ENCODE data around the gene RUNX1. TPM values are rescaled to one million over a fixed set of nuclear protein-coding genes. Genes with fewer than 3 reads are reported as not detected.

RUNX1 gene
- total RNA-seq, 1 experiment from 2014 or later = 86.2 TPM

GRCh38 chr21:34880401-34880800 lies 168.7 kb downstream of the RUNX1 start:
- peak overlapping the region; percentile 91 for H3K27ac Mint-ChIP-seq (ENCODE audit: low read depth, unreplicated experiment)
- H3K36me3 Mint-ChIP-seq (ENCODE audit: insufficient read depth, unreplicated experiment) = peaks cover 61% of the 10 kb centered on the region
- H3K27me3 Mint-ChIP-seq (ENCODE audit: insufficient read depth, unreplicated experiment) = no peaks in the 10 kb centered on the region
- ChIA-PET POLR2A (interaction anchor here (0.8 to 16.3 kb wide), 11 partner anchors 7 to 374 kb away, joined by 3 to 972 read pairs (median 20); no protein-coding TSS in a partner anchor), CTCF (interaction anchor here (0.9 to 1.3 kb wide), 4 partner anchors 35 to 153 kb away, joined by 3 to 5 read pairs (median 4); no protein-coding TSS in a partner anchor)
- peaks cover 55% of the 10 kb centered on the region for H3K4me1 Mint-ChIP-seq (ENCODE audit: insufficient read depth, unreplicated experiment)
- intact Hi-C loops (cut with micrococcal nuclease) = loop anchor here (10.0 kb wide), 1 partner anchor 374 kb away; no protein-coding TSS in a partner anchor
- DNase-seq (ENCODE audit: unreplicated experiment) = no peak
- no peak for TF ChIP-seq CTCF (IDR thresholded peaks at IDR 0.05; ENCODE audit: unreplicated experiment)
- H3K4me3 Mint-ChIP-seq (ENCODE audit: unreplicated experiment) = peak overlapping the region; percentile 41
- H3K9me3 Mint-ChIP-seq (ENCODE audit: unreplicated experiment) = no peaks in the 10 kb centered on the region
- BruUV-seq (replicated peaks) = no TSS peak

- TF ChIP-seq CTCF (IDR thresholded peaks at IDR 0.05; ENCODE audit: unreplicated experiment) = no peak
- intact Hi-C loops (cut with micrococcal nuclease) = no loop called here
- Mint-ChIP-seq H3K4me1 (ENCODE audit: insufficient read depth, unreplicated experiment) (peaks cover 57% of the 10 kb centered on the region), H3K4me3 (ENCODE audit: unreplicated experiment) (peak overlapping the region; percentile 17), H3K36me3 (ENCODE audit: insufficient read depth, unreplicated experiment) (peaks cover 69% of the 10 kb centered on the region), H3K27ac (ENCODE audit: low read depth, unreplicated experiment) (peak overlapping the region; percentile 90), H3K27me3 (ENCODE audit: insufficient read depth, unreplicated experiment) (no peaks in the 10 kb centered on the region), H3K9me3 (ENCODE audit: unreplicated experiment) (no peaks in the 10 kb centered on the region)
- no TSS peak for BruUV-seq (replicated peaks)
- DNase-seq (ENCODE audit: unreplicated experiment) = peak; percentile 26
- ChIA-PET CTCF (interaction anchor here (0.7 to 2.2 kb wide), 5 partner anchors 8 to 133 kb away, joined by 3 to 8 read pairs (median 4); no protein-coding TSS in a partner anchor), POLR2A (interaction anchor here (0.6 to 16.3 kb wide), 16 partner anchors 8 to 1181 kb away, joined by 3 to 972 read pairs (median 5); partner anchors contain the start of gene SETD4)
Observed at GRCh38 chr21:34878940-34879339, 170.2 kb downstream of the RUNX1 start.

GRCh38 chr21:34878501-34878900 lies 170.6 kb downstream of the RUNX1 start:
- no TSS peak for BruUV-seq (replicated peaks)
- no peak for TF ChIP-seq CTCF (IDR thresholded peaks at IDR 0.05; ENCODE audit: unreplicated experiment)
- no peaks in the 10 kb centered on the region for H3K9me3 Mint-ChIP-seq (ENCODE audit: unreplicated experiment)
- DNase-seq (ENCODE audit: unreplicated experiment) = peak; percentile 65
- peak overlapping the region; percentile 17 for H3K4me3 Mint-ChIP-seq (ENCODE audit: unreplicated experiment)
- H3K4me1 Mint-ChIP-seq (ENCODE audit: insufficient read depth, unreplicated experiment) = peaks cover 56% of the 10 kb centered on the region
- CTCF ChIA-PET = interaction anchor here (0.6 to 2.2 kb wide), 9 partner anchors 8 to 1314 kb away, joined by 3 to 8 read pairs (median 4); no protein-coding TSS in a partner anchor
- H3K27ac Mint-ChIP-seq (ENCODE audit: low read depth, unreplicated experiment) = peak overlapping the region; percentile 90
- peaks cover 73% of the 10 kb centered on the region for H3K36me3 Mint-ChIP-seq (ENCODE audit: insufficient read depth, unreplicated experiment)
- no peaks in the 10 kb centered on the region for H3K27me3 Mint-ChIP-seq (ENCODE audit: insufficient read depth, unreplicated experiment)
- POLR2A ChIA-PET = interaction anchor here (0.7 to 16.3 kb wide), 11 partner anchors 8 to 1182 kb away, joined by 3 to 972 read pairs (median 6); partner anchors contain the start of gene SETD4
- intact Hi-C loops (cut with micrococcal nuclease) = no loop called here

GRCh38 chr21:34877485-34878128 lies 171.5 kb downstream of the RUNX1 start:
- H3K4me3 Mint-ChIP-seq (ENCODE audit: unreplicated experiment) = peak overlapping the region; percentile 17
- ChIA-PET POLR2A (interaction anchor here (0.6 to 16.3 kb wide), 10 partner anchors 9 to 142 kb away, joined by 3 to 972 read pairs (median 18); no protein-coding TSS in a partner anchor), CTCF (interaction anchor here (0.8 to 2.2 kb wide), 6 partner anchors 10 to 1314 kb away, joined by 3 to 6 read pairs (median 4); no protein-coding TSS in a partner anchor)
- no TSS peak for BruUV-seq (replicated peaks)
- no peaks in the 10 kb centered on the region for H3K27me3 Mint-ChIP-seq (ENCODE audit: insufficient read depth, unreplicated experiment)
- no peak for DNase-seq (ENCODE audit: unreplicated experiment)
- intact Hi-C loops (cut with micrococcal nuclease) = no loop called here
- no peak for TF ChIP-seq CTCF (IDR thresholded peaks at IDR 0.05; ENCODE audit: unreplicated experiment)
- peak overlapping the region; percentile 90 for H3K27ac Mint-ChIP-seq (ENCODE audit: low read depth, unreplicated experiment)
- H3K36me3 Mint-ChIP-seq (ENCODE audit: insufficient read depth, unreplicated experiment) = peaks cover 82% of the 10 kb centered on the region
- peaks cover 47% of the 10 kb centered on the region for H3K4me1 Mint-ChIP-seq (ENCODE audit: insufficient read depth, unreplicated experiment)
- no peaks in the 10 kb centered on the region for H3K9me3 Mint-ChIP-seq (ENCODE audit: unreplicated experiment)
